Measurements from ENCODE around the gene RANBP17. TPM values are rescaled to one million over a fixed set of nuclear protein-coding genes. Genes with fewer than 3 reads are reported as not detected.

RANBP17 gene
- total RNA-seq, 1 experiment from 2014 or later = not detected

- Histone ChIP-seq H3K27me3 (replicated peaks; ENCODE audit: insufficient read depth, low read depth, low read length, poor library complexity) (peaks cover 30% of the 10 kb centered on the region), H3K9me3 (ENCODE audit: low read depth, low read length, poor library complexity, severe bottlenecking) (no peaks in the 10 kb centered on the region), H3K4me3 (ENCODE audit: low read depth, low read length, poor library complexity, severe bottlenecking) (no peak overlapping the region), H3K4me1 (ENCODE audit: insufficient read depth, low read length, poor library complexity, severe bottlenecking) (no peaks in the 10 kb centered on the region), H3K27ac (ENCODE audit: low read depth, low read length, poor library complexity, severe bottlenecking) (no peak overlapping the region), H3K36me3 (ENCODE audit: insufficient read depth, low read length, poor library complexity, severe bottlenecking) (no peaks in the 10 kb centered on the region)
- TF ChIP-seq EZH2 (IDR thresholded peaks at IDR 0.05; ENCODE audit: borderline replicate concordance, low read depth, low read length, poor library complexity, severe bottlenecking) (no peak), CTCF (conservative IDR thresholded peaks at IDR 0.05; ENCODE audit: low read depth, low read length) (0 out of 2 replicates have a peak, but pooled peaks have one; percentile 36)
- CTCF ChIA-PET = no interaction called here
- peak; percentile 15 for DNase-seq (ENCODE audit: low spot score)
- intact Hi-C loops (cut with micrococcal nuclease; ENCODE audit: unreplicated experiment) = no loop called here
- POLR2A ChIA-PET (ENCODE audit: low non-redundant PET) = no interaction called here
- no TSS peak for BruUV-seq (replicated peaks)
These were observed 290.6 kb downstream of the RANBP17 start for GRCh38 chr5:171152382-171152781.

GRCh38 chr5:171155621-171156020, 293.8 kb downstream of the RANBP17 start:
- H3K27ac ChIP-seq (ENCODE audit: low read depth, low read length, poor library complexity, severe bottlenecking) = no peak overlapping the region
- POLR2A ChIA-PET (ENCODE audit: low non-redundant PET) = no interaction called here
- no peaks in the 10 kb centered on the region for H3K36me3 ChIP-seq (ENCODE audit: insufficient read depth, low read length, poor library complexity, severe bottlenecking)
- H3K27me3 ChIP-seq (replicated peaks; ENCODE audit: insufficient read depth, low read depth, low read length, poor library complexity) = peaks cover 42% of the 10 kb centered on the region
- no TSS peak for BruUV-seq (replicated peaks)
- no peaks in the 10 kb centered on the region for H3K9me3 ChIP-seq (ENCODE audit: low read depth, low read length, poor library complexity, severe bottlenecking)
- H3K4me1 ChIP-seq (ENCODE audit: insufficient read depth, low read length, poor library complexity, severe bottlenecking) = no peaks in the 10 kb centered on the region
- H3K4me3 ChIP-seq (ENCODE audit: low read depth, low read length, poor library complexity, severe bottlenecking) = no peak overlapping the region
- no peak for TF ChIP-seq CTCF (conservative IDR thresholded peaks at IDR 0.05; ENCODE audit: low read depth, low read length)
- TF ChIP-seq EZH2 (IDR thresholded peaks at IDR 0.05; ENCODE audit: borderline replicate concordance, low read depth, low read length, poor library complexity, severe bottlenecking) = no peak
- no peak for DNase-seq (ENCODE audit: low spot score)
- intact Hi-C loops (cut with micrococcal nuclease; ENCODE audit: unreplicated experiment) = no loop called here
- CTCF ChIA-PET = no interaction called here

GRCh38 chr5:171157276-171157675, 295.5 kb downstream of the RANBP17 start:
- DNase-seq (ENCODE audit: low spot score) = no peak
- H3K27me3 ChIP-seq (replicated peaks; ENCODE audit: insufficient read depth, low read depth, low read length, poor library complexity) = peaks cover 36% of the 10 kb centered on the region
- POLR2A ChIA-PET (ENCODE audit: low non-redundant PET) = no interaction called here
- CTCF ChIA-PET = no interaction called here
- no peaks in the 10 kb centered on the region for H3K36me3 ChIP-seq (ENCODE audit: insufficient read depth, low read length, poor library complexity, severe bottlenecking)
- H3K4me3 ChIP-seq (ENCODE audit: low read depth, low read length, poor library complexity, severe bottlenecking) = no peak overlapping the region
- no peak overlapping the region for H3K27ac ChIP-seq (ENCODE audit: low read depth, low read length, poor library complexity, severe bottlenecking)
- BruUV-seq (replicated peaks) = no TSS peak
- intact Hi-C loops (cut with micrococcal nuclease; ENCODE audit: unreplicated experiment) = no loop called here
- no peaks in the 10 kb centered on the region for H3K4me1 ChIP-seq (ENCODE audit: insufficient read depth, low read length, poor library complexity, severe bottlenecking)
- no peak for TF ChIP-seq CTCF (conservative IDR thresholded peaks at IDR 0.05; ENCODE audit: low read depth, low read length)
- TF ChIP-seq EZH2 (IDR thresholded peaks at IDR 0.05; ENCODE audit: borderline replicate concordance, low read depth, low read length, poor library complexity, severe bottlenecking) = no peak
- no peaks in the 10 kb centered on the region for H3K9me3 ChIP-seq (ENCODE audit: low read depth, low read length, poor library complexity, severe bottlenecking)

Data from A673 (cell line).